DMS114 treated with DMSO at 0.1 percent for 48 hours (cell line): ENCODE measurements around the gene POP5.
"Not testable (repeated sequence)": the region's sequence is repeated elsewhere in the genome, so short reads cannot be mapped to it uniquely, and the experiment has no call there.

Source experiments
- DNase-seq: peaks from one replicate; lab custom pipeline; 2025; ENCODE audit not compliant: unreplicated experiment; lab: John Stamatoyannopoulos, UW

Gene POP5

DNA sequence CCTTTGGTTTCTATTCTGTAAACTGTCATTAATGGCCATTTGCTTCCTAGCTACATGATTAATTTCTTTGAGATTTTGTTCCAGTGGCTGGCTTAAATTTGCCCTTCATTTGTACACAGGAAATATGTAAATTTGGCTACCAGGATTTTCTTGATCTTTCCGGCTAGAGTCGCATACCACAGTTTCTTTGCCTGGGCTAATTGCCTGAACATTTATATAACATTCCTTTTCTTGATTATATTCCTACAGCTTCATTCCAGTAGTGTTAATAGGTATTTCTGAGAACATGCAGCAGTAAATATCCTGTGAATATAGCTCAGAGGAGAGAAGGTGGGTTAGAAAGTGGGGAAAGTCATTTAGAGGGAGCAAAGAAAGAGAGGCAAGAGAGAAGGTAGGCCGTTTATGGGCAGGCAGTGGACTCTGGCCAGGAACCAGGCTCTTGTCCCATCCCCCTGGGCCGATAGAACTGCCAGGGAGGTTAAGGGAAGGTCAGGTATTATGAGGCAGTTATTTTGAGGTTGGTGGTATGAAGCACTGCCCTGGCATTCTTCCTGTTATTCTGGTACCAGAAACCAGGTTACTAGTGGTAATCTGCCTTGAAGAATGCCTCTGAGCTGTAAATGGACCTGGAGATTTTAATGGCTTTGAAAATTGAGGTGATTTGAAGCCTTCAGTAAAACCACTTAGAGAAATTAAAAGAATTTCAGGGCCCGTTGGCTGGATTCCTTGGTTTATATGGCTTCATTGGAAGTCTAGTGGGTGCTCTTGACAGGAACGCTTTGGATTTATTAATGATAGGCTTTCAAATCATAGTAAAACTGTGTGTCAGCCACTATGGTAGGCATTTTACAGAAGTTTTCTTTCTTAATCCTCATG is 42.7 kb downstream of the POP5 start:
- DNase-seq = no peak

DNA sequence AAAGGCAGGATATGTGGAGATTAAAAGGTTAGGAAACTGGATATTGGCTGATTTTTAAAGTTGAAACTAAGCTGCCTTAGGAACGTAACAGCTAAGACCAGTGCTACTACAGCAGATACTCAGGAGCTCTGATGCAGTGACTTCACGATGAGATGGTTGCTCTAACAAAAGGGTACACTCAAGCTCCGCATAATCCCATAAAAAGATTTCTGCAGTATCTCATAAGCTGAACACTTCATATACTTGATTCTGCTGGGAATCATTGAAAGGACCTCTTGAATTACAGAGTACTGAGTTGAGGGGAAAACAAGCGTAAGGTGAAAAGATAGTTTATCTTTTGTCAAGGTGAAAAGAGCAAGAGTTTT is 43.4 kb downstream of the POP5 start:
- DNase-seq = no peak

DNA sequence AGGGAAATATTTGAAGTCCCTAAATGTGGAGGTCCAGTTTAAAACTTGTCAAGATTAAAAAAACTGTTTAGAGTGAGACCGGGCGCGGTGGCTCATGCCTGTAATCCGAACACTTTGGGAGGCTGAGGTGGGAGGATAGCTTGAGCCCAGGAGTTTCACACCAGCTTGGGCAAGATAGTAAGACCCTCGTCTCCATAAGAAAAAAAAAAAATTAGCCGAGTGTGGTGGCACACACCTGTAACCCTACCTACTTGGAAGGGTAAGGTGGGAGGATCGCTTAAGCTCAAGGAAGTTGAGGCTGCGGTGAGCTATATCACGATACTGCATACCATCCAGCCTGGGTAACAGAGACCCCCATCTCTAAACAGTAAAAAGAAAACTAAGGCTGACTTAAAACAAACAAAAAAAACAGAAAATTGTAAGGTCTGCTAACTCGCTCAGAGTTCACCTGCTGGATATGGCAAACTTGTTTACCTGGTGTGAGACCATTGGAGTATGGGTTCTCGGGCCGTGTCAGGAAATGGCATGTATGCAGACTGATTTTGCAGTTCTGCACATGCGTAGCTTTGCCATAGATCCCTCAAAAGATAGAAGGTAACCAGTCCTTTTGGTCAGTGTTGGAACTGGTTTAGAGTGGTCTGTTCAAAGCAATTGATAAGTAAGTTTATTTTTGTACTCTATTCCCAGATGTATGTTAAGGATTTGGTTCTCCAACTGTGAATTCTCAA is 45.0 kb downstream of the POP5 start:
- DNase-seq = no peak

DNA sequence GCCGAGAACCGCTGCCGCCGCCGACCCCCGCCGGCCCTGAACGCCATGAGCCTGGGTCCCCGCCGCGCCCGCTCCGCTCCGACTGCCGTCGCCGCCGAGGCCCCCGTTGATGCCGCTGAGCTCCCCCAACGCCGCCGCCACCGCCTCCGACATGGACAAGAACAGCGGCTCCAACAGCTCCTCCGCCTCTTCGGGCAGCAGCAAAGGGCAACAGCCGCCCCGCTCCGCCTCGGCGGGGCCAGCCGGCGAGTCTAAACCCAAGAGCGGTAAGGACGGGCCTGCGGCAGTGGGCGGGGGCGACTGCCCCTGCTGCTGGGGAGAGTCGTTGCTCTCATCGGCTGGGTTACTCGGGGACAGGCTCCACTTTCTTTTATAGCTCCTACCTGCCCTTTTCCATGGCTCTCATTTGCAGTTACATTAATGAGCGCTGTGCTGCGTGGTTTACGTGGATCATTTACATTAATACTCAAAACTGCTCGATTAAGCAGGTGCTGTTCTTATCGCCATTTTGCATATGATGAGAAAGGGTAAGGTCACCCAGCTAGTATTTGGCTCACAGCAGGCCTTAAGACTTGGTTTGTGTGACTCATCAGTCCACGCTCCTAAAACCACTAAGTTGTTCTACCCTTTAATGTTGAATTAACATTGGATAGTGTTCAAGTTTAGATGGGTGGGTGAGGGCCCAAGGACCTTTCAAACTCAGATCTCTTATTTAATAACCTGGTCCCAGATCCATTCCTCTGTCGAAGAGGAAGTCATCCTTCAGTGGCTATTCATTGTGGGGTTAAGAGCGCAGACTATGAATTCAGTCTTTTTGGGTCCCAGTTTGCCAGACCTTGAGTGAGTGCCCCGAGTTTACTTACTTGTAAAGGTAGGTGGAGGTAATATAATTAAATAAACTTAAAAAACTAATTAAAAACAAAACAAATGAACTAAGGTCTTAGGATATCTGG is 46.2 kb downstream of the POP5 start:
- no peak for DNase-seq

DNA sequence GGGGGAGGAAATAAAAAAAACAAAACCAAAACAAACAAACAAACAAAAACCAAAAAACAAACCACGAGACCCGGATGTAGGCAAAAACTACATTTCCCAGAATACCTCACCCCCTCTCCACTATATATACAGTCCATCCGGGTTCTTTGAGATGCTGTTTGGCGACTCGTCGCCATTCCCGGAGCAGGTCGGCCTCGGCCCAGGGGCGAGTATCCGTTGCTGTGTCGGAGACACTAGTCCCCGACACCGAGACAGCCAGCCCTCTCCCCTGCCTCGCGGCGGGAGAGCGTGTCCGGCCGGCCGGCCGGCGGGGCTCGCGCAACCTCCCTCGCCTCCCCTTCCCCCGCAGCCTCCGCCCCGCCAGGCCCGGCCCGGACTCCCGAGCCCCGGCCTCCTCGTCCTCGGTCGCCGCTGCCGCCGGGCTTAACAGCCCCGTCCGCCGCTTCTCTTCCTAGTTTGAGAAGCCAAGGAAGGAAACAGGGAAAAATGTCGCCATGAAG is 46.9 kb downstream of the POP5 start, which contains the start of gene RNF10:
TSS of gene RNF10 (plus strand) at position 154 of the 500 bp plus-strand sequence. CDS start 456 bp downstream, outside the sequence.
- DNase-seq = peak; percentile 94

DNA sequence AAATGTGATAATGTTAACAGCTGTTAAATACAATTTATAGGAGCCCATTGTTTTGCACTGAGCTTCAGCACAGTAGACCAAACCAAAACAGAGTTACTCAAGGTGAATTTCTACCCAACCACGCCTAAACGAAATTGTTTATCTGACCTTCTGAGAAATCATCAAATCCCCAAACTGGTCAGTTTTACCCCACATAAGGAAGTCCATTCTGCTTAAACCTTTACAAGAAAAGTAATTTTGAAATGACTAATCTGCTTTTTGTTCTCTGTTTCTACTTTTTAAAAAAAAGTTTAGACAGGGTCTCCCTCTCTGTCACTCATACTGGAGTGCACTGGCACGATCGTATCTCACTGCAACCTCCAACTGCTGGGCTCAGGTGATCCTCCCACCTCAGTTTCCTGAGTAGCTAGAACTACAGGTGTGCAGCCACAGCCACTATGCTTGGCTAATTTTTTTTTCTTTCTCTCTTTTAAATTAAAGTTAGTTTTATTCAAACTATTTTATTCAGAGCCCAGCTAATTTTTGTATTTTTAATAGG is 48.4 kb downstream of the POP5 start:
- no peak for DNase-seq

DNA sequence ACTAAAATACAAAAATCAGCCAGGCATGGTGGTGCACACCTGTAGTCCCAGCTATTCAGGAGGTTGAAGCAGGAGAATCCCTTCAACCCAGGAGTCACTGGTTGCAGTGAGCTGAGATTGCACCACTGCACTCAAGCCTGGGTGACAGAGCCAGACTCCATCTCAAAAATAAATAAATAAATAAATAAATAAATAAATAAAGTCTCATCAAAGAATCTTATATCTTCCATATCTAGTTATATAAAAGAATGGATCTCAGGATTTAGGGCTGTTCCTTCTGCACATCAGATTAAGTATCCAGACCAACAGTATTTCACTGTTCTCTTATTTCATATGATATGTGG is 50.8 kb downstream of the POP5 start:
- DNase-seq = not testable (repeated sequence)

DNA sequence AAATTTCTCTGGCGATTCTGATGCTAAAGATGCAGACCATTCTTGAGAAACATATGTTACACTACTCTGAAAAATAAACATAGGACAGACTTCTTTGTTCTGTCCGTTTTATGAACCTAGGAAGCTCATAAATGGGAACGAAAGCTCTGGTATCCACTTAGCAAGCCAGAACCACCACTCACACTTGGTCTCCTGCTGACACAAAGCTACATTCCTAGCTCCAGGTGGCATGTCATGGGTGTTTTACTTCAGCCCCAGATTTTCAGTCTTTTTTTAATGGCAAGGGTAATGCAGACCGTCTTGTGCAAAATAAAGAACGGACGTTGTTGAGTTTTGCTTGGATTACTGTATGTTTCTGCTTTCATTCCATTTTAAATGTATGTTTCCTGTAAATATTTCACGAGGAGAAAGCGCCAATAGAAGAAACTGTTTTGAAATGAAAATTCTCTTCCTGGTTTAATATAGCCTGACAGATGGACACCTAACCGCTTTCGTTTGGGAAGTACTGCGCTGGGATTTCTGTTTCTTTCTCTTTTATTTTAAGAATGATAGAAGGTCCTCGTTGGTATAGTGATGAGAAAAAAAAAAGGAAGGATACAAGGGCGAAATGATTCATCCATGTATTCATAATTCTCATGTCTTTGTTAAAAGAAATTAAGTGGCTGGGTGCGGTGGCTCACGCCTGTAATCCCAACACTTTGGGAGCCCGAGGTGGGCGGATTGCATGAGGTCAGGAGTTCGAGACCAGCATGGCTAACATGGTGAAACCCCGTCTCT is 51.4 kb downstream of the POP5 start:
- no peak for DNase-seq

DNA sequence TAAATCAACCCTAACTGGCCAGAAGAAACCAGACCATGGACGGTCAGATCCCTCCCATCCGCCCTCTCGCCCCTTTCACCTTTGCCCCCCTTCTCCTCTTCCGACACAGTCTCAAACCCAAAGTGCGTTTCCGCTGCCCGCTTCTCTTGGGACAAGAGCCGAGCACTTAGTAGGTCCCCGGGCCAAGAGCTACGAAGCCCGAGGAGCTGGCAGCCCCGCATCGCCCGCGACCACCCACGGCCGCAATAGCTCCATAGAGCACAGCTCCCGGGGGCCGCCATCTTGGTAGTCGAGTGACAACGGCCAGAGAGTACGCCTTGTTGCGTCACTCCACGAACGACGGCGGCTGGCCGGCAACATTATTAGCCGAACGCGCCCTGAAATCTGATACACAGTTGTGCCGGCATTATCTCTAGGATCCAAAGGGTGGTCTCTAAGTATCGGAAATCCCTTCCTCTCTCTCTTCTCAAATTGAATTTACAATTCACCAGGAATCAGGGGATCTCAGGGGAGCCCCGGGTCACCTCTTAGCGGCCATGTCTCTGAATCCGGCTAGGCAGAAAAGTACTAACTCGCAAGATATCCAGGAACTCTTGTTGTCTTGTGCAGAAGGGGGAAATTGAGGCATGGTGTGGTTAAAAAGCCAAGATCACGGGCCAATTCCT is 52.2 kb downstream of the POP5 start, which contains the start of gene COQ5:
TSS of gene COQ5 (minus strand) at position 298 of the 665 bp plus-strand sequence. CDS start at position 281, 17 bp downstream.
- peak; percentile 85 for DNase-seq
